Measurements from ENCODE around the gene BTBD8. TPM values are rescaled to one million over a fixed set of nuclear protein-coding genes. Genes with fewer than 3 reads are reported as not detected.

Gene BTBD8
- total RNA-seq, 2 experiments from 2014 or later = 1.8 to 2.4 TPM

DNA sequence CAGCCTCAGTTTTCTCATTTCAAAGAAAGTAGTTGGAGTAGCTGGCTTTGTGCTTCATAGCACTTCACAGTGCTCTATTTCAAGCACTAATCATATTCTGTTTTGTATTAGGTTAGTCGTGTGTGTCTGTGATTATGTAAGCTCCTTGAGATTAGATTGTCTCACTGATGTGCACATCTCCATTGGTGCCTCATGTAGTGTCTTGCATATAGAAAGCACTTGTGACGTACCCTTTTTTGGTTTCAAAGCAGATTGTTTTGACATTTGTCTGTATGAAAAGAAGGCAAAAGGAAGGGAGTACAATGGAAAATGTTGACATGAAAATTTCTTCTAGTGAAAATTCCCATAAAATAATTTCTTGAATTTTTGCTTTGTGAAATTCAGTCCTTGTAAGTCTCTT is 13.9 kb downstream of the BTBD8 start:
- no peak overlapping the region for H3K27ac Mint-ChIP-seq
- H3K27me3 Mint-ChIP-seq = no peaks in the 10 kb centered on the region
- no peaks in the 10 kb centered on the region for H3K9me3 Mint-ChIP-seq (ENCODE audit: low read depth)
- ATAC-seq (no peak), DNase-seq (no peak)
- CTCF ChIA-PET = interaction anchor here (0.6 kb wide), 1 partner anchor 203 kb away, joined by 3 read pairs; no protein-coding TSS in a partner anchor
- peaks cover 9% of the 10 kb centered on the region for H3K36me3 Mint-ChIP-seq (ENCODE audit: low read depth)
- POLR2A ChIA-PET = no interaction called here
- peaks cover 6% of the 10 kb centered on the region for H3K4me1 Mint-ChIP-seq
- intact Hi-C loops (cut with DNase I, micrococcal nuclease) = no loop called here
- H3K4me3 Mint-ChIP-seq = no peak overlapping the region

DNA sequence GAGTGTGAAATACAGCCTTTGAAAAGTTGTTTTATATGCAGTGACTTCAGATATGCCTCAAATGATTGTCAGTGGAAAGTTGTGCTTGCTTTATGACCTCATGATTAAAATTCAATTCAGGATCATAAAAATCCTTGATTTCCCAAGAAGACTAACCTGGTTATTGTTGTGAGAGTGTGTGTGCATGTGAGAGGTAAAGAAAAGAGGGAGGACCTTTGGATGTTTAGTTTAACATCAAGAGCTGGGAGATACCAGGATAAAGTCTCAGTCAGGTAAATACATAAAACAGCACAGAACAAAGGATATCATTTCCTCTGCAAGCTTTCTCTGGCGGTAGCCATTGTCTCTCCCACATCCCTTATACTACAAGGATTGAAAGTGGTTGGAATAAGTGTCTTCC is 14.4 kb downstream of the BTBD8 start:
- intact Hi-C loops (cut with DNase I, micrococcal nuclease) = no loop called here

DNA sequence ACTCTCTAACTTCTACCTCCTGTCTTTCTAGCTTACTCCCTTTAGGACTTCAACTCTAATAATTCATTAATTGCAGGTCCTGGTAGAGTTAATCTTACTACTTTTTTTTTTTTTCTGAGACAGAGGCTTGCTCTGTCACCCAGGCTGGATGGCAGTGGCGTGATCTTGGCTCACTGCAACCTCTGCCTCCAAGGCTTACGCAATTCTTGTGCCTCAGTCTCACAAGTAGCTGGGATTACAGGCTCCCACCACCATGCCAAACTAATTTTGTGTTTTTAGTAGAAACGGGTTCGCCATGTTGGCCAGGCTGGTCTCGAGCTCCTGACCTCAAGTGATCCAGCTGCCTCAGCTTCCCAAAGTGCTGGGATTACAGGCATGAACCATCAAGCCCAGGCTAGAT is 15.7 kb downstream of the BTBD8 start:
- Mint-ChIP-seq H3K9me3 (ENCODE audit: low read depth) (no peaks in the 10 kb centered on the region), H3K36me3 (ENCODE audit: low read depth) (peaks cover 9% of the 10 kb centered on the region), H3K27ac (no peak overlapping the region), H3K4me3 (no peak overlapping the region), H3K27me3 (no peaks in the 10 kb centered on the region), H3K4me1 (peaks cover 6% of the 10 kb centered on the region)
- intact Hi-C loops (cut with DNase I, micrococcal nuclease) = no loop called here
- ATAC-seq (no peak), DNase-seq (no peak)
- POLR2A ChIA-PET = no interaction called here
- CTCF ChIA-PET = interaction anchor here (0.9 kb wide), 1 partner anchor 99 kb away, joined by 4 read pairs; no protein-coding TSS in a partner anchor

More for the DNA sequence above, 14.4 kb downstream of the BTBD8 start:
- Mint-ChIP-seq H3K4me3 (no peak overlapping the region), H3K9me3 (ENCODE audit: low read depth) (no peaks in the 10 kb centered on the region), H3K27me3 (no peaks in the 10 kb centered on the region), H3K4me1 (peaks cover 6% of the 10 kb centered on the region), H3K27ac (no peak overlapping the region), H3K36me3 (ENCODE audit: low read depth) (peaks cover 9% of the 10 kb centered on the region)
- ChIA-PET POLR2A (no interaction called here), CTCF (interaction anchor here (0.6 kb wide), 1 partner anchor 203 kb away, joined by 3 read pairs; no protein-coding TSS in a partner anchor)
- DNase-seq (no peak), ATAC-seq (no peak)

DNA sequence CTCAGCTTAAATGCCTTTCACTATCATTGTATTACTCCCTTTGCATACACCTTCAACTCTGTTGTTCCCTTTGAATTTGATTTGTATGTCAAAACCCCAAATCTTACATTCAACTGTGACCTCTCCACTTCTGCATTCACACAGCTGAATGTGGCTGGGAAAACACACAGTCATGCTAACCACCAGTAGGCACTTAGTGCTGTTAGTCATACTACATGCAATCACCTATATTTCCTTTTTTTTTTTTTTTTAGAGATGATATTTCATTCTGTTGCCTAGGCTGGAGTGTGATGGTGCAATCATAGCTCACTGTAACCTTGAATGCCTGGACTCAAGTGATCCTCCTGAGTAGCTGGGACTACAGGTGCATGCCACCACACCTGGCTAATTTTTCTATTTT is 16.2 kb downstream of the BTBD8 start:
- peak overlapping the region; percentile 65 for H3K27ac Mint-ChIP-seq
- POLR2A ChIA-PET = interaction anchor here (0.6 kb wide), 1 partner anchor 27 kb away, joined by 5 read pairs; no protein-coding TSS in a partner anchor

DNA sequence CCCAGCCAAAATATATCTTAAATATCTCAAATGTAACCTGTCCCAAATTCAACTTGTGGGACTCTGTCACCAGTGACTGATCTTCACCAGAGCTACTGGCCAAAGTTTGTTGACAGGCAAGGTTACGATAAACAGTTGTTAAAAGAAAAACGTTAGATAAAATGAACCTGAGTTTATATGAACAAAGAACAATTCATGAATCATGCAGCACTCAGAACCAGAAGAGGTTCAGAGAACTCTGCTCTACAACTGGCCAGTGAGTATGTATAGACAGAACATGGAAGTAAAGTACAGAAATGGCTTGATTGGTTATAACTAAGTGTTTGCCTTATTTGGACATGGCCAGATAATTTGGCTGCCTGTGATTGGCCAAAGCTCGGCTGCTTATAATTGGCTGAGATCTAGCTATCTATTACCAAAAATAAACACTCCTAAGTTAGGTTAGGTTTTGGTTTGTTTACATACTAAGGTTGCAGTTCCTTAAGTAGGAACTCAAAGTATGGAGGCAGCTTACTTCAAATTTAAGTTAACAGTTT is 25.5 kb downstream of the BTBD8 start:
- ATAC-seq (no peak), DNase-seq (no peak)
- Mint-ChIP-seq H3K9me3 (ENCODE audit: low read depth) (no peaks in the 10 kb centered on the region), H3K27ac (no peak overlapping the region), H3K36me3 (ENCODE audit: low read depth) (peaks cover 4% of the 10 kb centered on the region), H3K4me3 (no peak overlapping the region), H3K4me1 (no peaks in the 10 kb centered on the region), H3K27me3 (no peaks in the 10 kb centered on the region)
- ChIA-PET CTCF (interaction anchor here (0.5 kb wide), 1 partner anchor 269 kb away, joined by 3 read pairs; no protein-coding TSS in a partner anchor), POLR2A (no interaction called here)
- intact Hi-C loops (cut with DNase I, micrococcal nuclease) = no loop called here

More for the DNA sequence above, 16.2 kb downstream of the BTBD8 start:
- ATAC-seq (peak; percentile 88), DNase-seq (peak; percentile 39)
- peaks cover 9% of the 10 kb centered on the region for H3K36me3 Mint-ChIP-seq (ENCODE audit: low read depth)
- no peaks in the 10 kb centered on the region for H3K27me3 Mint-ChIP-seq
- CTCF ChIA-PET = interaction anchor here (0.9 kb wide), 1 partner anchor 99 kb away, joined by 4 read pairs; no protein-coding TSS in a partner anchor
- no peaks in the 10 kb centered on the region for H3K9me3 Mint-ChIP-seq (ENCODE audit: low read depth)
- H3K4me1 Mint-ChIP-seq = peaks cover 6% of the 10 kb centered on the region
- H3K4me3 Mint-ChIP-seq = no peak overlapping the region
- intact Hi-C loops (cut with DNase I, micrococcal nuclease) = no loop called here

DNA sequence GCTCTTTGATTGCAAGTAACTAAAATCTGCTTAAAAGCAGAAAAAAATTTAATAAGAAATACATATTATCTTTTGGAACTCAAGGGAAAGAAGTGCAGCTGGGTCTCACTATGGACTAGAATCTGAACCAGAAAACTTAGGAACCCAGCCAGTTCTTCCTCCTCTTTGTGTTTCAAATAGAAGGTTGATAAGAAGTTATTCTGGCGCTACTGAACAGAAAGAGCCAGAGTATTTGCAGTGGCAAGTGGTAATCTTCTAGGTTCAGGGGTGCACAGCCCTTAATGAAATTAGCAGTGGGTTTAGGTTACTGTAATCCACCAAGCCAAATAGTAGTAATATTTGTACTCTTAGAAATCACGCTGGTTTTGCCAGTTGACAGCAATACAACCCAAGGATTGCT is 28.5 kb downstream of the BTBD8 start:
- POLR2A ChIA-PET = no interaction called here
- Mint-ChIP-seq H3K4me1 (no peaks in the 10 kb centered on the region), H3K4me3 (no peak overlapping the region), H3K27ac (no peak overlapping the region), H3K27me3 (no peaks in the 10 kb centered on the region), H3K9me3 (ENCODE audit: low read depth) (no peaks in the 10 kb centered on the region), H3K36me3 (ENCODE audit: low read depth) (no peaks in the 10 kb centered on the region)
- no peak for DNase-seq
- CTCF ChIA-PET = interaction anchor here (1.0 kb wide), 1 partner anchor 16 kb away, joined by 3 read pairs; no protein-coding TSS in a partner anchor
- intact Hi-C loops (cut with DNase I, micrococcal nuclease) = no loop called here
- ATAC-seq = no peak

DNA sequence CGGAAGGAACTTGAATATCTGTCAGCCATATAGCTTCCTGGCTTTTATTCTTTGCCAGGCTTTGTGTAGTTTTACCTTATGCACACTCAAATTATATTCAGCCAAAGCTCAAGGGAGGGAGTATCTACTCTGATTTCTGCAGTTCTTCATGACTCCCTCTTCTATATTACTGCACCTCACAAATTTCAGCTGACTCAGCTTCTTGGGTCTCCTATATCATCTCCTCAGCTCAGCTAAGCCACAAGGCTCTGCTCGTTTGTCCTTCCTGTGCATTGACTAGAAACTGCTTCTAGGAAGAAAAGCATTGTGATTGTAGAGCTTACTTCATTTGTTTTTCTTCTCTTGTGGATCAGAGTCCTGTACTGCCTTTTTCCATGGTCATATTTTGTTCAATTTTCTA is 37.4 kb downstream of the BTBD8 start:
- POLR2A ChIA-PET = no interaction called here
- intact Hi-C loops (cut with DNase I, micrococcal nuclease) = no loop called here
- Mint-ChIP-seq H3K4me1 (peaks cover 13% of the 10 kb centered on the region), H3K27ac (no peak overlapping the region), H3K9me3 (ENCODE audit: low read depth) (no peaks in the 10 kb centered on the region), H3K4me3 (no peak overlapping the region), H3K36me3 (ENCODE audit: low read depth) (peaks cover 3% of the 10 kb centered on the region), H3K27me3 (no peaks in the 10 kb centered on the region)
- DNase-seq (no peak), ATAC-seq (peak; percentile 42)
- CTCF ChIA-PET = interaction anchor here (0.8 kb wide), 1 partner anchor 22 kb away, joined by 4 read pairs; no protein-coding TSS in a partner anchor

DNA sequence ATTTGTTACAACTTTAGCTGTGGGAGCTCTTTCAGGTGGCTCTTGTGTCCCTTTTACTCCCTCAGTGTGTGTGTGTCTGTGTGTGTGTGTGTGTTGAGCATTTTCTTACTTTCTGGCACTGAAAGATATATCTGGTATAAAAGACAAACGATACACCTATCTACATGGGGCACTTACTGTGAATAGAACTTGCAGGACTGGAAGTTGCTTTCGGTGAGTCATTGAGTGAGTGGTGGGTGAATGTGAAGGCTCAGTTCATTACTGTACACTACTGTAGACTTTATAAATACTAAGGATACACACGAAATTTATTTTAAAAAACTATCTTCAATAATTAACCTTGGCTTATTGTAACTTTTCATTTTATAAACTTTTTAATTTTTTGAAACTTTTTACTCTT is 38.7 kb downstream of the BTBD8 start:
- intact Hi-C loops (cut with DNase I, micrococcal nuclease) = no loop called here
- Mint-ChIP-seq H3K27ac (no peak overlapping the region), H3K36me3 (ENCODE audit: low read depth) (peaks cover 3% of the 10 kb centered on the region), H3K27me3 (no peaks in the 10 kb centered on the region), H3K4me1 (peaks cover 14% of the 10 kb centered on the region), H3K4me3 (no peak overlapping the region), H3K9me3 (ENCODE audit: low read depth) (no peaks in the 10 kb centered on the region)
- ChIA-PET CTCF (no interaction called here), POLR2A (no interaction called here)
- DNase-seq (no peak), ATAC-seq (peak; percentile 53)

DNA sequence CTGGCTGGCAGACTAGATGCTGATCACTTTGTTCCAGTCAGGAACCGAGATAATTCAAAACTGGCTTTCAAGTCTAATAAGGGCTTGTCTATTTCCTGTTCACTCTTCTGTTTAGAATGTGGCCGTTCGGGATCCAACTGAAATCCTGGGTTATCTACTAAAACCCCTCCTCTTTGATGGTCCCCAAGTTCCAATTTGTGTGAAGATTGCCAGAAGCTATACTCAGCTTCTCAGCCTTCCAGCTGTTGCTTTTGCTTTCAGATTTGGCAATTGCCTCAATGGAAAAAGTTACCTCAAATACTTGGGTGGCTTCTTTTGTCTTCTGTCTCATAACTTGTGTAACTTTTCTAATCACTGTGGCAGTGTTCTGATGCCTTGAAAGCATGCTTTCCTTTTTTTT is 43.7 kb downstream of the BTBD8 start:
- no peaks in the 10 kb centered on the region for H3K27me3 Mint-ChIP-seq
- ATAC-seq = peak; percentile 82
- peak overlapping the region; percentile 27 for H3K4me3 Mint-ChIP-seq
- peaks cover 10% of the 10 kb centered on the region for H3K4me1 Mint-ChIP-seq
- CTCF ChIA-PET = interaction anchor here (0.6 to 1.0 kb wide), 2 partner anchors 15 to 48 kb away, joined by 3 read pairs; no protein-coding TSS in a partner anchor
- intact Hi-C loops (cut with DNase I, micrococcal nuclease) = no loop called here
- peak; percentile 12 for DNase-seq
- POLR2A ChIA-PET = interaction anchor here (0.6 to 0.7 kb wide), 2 partner anchors 54 to 271 kb away, joined by 3 to 8 read pairs; no protein-coding TSS in a partner anchor
- H3K27ac Mint-ChIP-seq = peak overlapping the region; percentile 59
- no peaks in the 10 kb centered on the region for H3K9me3 Mint-ChIP-seq (ENCODE audit: low read depth)
- H3K36me3 Mint-ChIP-seq (ENCODE audit: low read depth) = no peaks in the 10 kb centered on the region

DNA sequence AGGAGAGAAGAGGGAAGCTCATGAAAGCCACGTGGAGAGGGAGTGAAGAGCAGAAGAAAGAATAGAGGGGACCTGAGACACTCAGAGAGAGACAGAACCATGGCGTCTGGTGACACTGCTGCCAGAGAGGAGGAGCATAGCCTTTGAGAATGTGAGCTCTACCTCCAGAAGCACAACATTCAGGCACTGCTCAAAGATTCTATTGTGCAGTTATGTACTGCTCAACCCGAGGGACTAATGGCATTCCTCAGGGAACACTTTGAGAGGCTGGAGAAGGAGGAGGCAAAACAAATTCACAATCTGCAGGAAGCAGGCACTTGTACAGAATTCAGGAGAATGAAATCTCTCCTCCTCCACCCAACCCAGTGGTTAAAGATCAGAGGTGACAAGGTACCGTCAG is 45.1 kb downstream of the BTBD8 start:
- intact Hi-C loops (cut with DNase I, micrococcal nuclease) = no loop called here
- Mint-ChIP-seq H3K4me1 (peaks cover 10% of the 10 kb centered on the region), H3K9me3 (ENCODE audit: low read depth) (no peaks in the 10 kb centered on the region), H3K36me3 (ENCODE audit: low read depth) (peaks cover 6% of the 10 kb centered on the region), H3K4me3 (no peak overlapping the region), H3K27ac (no peak overlapping the region), H3K27me3 (no peaks in the 10 kb centered on the region)
- ChIA-PET CTCF (no interaction called here), POLR2A (no interaction called here)
- DNase-seq = no peak
- no peak for ATAC-seq

DNA sequence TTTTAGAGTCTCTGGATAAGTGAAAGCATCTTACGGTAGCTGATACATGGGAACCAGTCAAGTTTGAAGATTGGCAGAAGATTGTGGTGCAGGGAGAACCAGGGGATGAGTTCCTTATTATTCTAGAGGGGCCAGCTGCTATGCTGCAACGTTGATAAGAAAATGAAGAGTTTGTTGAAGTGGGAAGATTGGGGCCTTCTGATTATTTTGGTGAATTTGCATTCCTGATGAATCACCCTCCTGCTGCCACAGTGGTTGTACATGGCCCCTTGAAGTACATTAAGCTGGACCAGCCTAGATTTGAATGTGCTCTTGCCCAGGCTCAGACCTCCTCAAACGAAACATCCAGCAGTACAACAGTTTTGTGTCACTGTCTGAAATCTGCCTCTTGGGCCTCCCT is 45.9 kb downstream of the BTBD8 start:
- Mint-ChIP-seq H3K27ac (no peak overlapping the region), H3K4me1 (peaks cover 10% of the 10 kb centered on the region), H3K36me3 (ENCODE audit: low read depth) (peaks cover 8% of the 10 kb centered on the region), H3K4me3 (no peak overlapping the region), H3K9me3 (ENCODE audit: low read depth) (no peaks in the 10 kb centered on the region), H3K27me3 (no peaks in the 10 kb centered on the region)
- ATAC-seq (no peak), DNase-seq (no peak)
- ChIA-PET POLR2A (no interaction called here), CTCF (interaction anchor here (1.2 to 1.3 kb wide), 2 partner anchors 9 to 14 kb away, joined by 3 to 5 read pairs; no protein-coding TSS in a partner anchor)
- intact Hi-C loops (cut with DNase I, micrococcal nuclease) = no loop called here

DNA sequence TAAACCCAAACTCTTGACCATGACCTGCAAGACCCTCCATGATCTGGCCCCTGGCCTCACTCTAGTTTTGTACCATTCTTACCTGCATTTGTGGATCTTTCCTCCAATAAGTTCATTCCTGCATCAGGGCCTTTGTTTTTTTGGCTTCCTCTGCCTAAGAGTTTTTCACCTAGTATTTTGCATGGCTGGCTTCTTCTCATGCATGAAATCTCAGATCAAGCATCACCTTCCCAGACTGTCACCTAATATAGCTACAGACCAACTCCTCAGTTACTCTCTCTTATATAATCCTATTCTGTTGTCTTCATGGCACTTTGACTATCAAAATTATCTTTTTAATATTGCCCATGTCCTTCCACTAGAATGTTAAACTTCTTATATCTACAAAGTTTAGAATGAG is 54.2 kb downstream of the BTBD8 start:
- Mint-ChIP-seq H3K4me1 (no peaks in the 10 kb centered on the region), H3K4me3 (no peak overlapping the region), H3K9me3 (ENCODE audit: low read depth) (no peaks in the 10 kb centered on the region), H3K36me3 (ENCODE audit: low read depth) (peaks cover 14% of the 10 kb centered on the region), H3K27ac (no peak overlapping the region), H3K27me3 (no peaks in the 10 kb centered on the region)
- POLR2A ChIA-PET = no interaction called here
- DNase-seq = no peak
- no peak for ATAC-seq
- intact Hi-C loops (cut with DNase I, micrococcal nuclease) = no loop called here
- CTCF ChIA-PET = no interaction called here

Measured in activated CD4-positive, alpha-beta T cell treated with anti-CD3 and anti-CD28 coated beads for 36 hours (primary cell).